ENCODE measurements around the gene PNMA1. TPM values are rescaled to one million over a fixed set of nuclear protein-coding genes. Genes with fewer than 3 reads are reported as not detected.

The PNMA1 gene
- total and polyA plus RNA-seq, 2 of the 13 experiments (the other 11 are each of a cell fraction or from before 2014, with no cell fraction given) = 7.0 to 8.3 TPM

DNA sequence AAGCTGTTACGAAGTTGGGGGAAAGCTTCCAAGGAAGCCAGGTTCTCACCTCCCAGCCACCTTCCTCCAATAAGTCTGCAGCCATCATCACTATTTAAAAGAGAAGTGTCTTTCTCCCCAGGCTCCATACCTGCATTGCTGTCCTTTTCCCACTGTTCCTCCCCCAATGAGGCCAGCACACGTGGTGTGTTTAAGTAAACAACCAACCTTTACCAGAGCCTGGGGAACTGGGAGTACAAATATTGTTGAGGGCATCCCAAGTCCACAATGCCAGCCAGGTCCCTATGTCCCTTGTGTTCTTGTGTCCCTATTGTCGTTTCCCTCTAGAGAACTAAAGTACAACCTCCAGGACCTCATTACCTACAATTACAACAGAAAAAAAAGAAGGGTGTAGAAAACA, 49.2 kb upstream of the PNMA1 start (continued):
- TF ChIP-seq, protein P1, sequence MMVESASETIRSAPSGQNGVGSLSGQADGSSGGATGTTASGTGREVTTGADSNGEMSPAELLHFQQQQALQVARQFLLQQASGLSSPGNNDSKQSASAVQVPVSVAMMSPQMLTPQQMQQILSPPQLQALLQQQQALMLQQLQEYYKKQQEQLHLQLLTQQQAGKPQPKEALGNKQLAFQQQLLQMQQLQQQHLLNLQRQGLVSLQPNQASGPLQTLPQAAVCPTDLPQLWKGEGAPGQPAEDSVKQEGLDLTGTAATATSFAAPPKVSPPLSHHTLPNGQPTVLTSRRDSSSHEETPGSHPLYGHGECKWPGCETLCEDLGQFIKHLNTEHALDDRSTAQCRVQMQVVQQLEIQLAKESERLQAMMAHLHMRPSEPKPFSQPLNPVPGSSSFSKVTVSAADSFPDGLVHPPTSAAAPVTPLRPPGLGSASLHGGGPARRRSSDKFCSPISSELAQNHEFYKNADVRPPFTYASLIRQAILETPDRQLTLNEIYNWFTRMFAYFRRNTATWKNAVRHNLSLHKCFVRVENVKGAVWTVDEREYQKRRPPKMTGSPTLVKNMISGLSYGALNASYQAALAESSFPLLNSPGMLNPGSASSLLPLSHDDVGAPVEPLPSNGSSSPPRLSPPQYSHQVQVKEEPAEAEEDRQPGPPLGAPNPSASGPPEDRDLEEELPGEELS (CRISPR knock-in tag; IDR thresholded peaks at IDR 0.05) = peak; percentile 70
- TF ChIP-seq ARNT (IDR thresholded peaks at IDR 0.05) (no peak), NFYC (CRISPR knock-in tag; IDR thresholded peaks at IDR 0.05) (no peak), ZNF468 (CRISPR knock-in tag; IDR thresholded peaks at IDR 0.05) (no peak), ATF7-NPFF (CRISPR knock-in tag; IDR thresholded peaks at IDR 0.05; ENCODE audit: low read depth) (no peak), CENPT (CRISPR knock-in tag; IDR thresholded peaks at IDR 0.05; ENCODE audit: low read depth) (no peak), MAFF (IDR thresholded peaks at IDR 0.05; ENCODE audit: low read depth, low read length) (no peak), SOX6 (IDR thresholded peaks at IDR 0.05) (no peak), SOX6 (CRISPR knock-in tag; IDR thresholded peaks at IDR 0.05) (peak; percentile 74), ZFAT (CRISPR knock-in tag; conservative IDR thresholded peaks at IDR 0.05) (no peak), SMAD1 (CRISPR knock-in tag; IDR thresholded peaks at IDR 0.05; ENCODE audit: borderline replicate concordance, low read depth) (no peak), MED8 (CRISPR knock-in tag; IDR thresholded peaks at IDR 0.05; ENCODE audit: insufficient replicate concordance) (no peak), KMT2A (CRISPR knock-in tag; IDR thresholded peaks at IDR 0.05) (peak; percentile 39; the same call in 1 of the 2 replicates), SATB2 (CRISPR knock-in tag; IDR thresholded peaks at IDR 0.05) (no peak)
- TF ChIP-seq, protein P2, sequence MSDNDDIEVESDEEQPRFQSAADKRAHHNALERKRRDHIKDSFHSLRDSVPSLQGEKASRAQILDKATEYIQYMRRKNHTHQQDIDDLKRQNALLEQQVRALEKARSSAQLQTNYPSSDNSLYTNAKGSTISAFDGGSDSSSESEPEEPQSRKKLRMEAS (IDR thresholded peaks at IDR 0.05) = peak; percentile 90
- TF ChIP-seq, protein P3, sequence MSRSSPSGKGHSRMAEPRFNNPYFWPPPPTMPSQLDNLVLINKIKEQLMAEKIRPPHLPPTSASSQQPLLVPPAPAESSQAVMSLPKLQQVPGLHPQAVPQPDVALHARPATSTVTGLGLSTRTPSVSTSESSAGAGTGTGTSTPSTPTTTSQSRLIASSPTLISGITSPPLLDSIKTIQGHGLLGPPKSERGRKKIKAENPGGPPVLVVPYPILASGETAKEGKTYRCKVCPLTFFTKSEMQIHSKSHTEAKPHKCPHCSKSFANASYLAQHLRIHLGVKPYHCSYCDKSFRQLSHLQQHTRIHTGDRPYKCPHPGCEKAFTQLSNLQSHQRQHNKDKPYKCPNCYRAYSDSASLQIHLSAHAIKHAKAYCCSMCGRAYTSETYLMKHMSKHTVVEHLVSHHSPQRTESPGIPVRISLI (CRISPR knock-in tag; IDR thresholded peaks at IDR 0.05; ENCODE audit: borderline replicate concordance) = no peak
- TF ChIP-seq, protein P4, sequence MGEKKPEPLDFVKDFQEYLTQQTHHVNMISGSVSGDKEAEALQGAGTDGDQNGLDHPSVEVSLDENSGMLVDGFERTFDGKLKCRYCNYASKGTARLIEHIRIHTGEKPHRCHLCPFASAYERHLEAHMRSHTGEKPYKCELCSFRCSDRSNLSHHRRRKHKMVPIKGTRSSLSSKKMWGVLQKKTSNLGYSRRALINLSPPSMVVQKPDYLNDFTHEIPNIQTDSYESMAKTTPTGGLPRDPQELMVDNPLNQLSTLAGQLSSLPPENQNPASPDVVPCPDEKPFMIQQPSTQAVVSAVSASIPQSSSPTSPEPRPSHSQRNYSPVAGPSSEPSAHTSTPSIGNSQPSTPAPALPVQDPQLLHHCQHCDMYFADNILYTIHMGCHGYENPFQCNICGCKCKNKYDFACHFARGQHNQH (CRISPR knock-in tag; IDR thresholded peaks at IDR 0.05) = no peak
- TF ChIP-seq, protein P5, sequence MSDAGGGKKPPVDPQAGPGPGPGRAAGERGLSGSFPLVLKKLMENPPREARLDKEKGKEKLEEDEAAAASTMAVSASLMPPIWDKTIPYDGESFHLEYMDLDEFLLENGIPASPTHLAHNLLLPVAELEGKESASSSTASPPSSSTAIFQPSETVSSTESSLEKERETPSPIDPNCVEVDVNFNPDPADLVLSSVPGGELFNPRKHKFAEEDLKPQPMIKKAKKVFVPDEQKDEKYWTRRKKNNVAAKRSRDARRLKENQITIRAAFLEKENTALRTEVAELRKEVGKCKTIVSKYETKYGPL (CRISPR knock-in tag; IDR thresholded peaks at IDR 0.05) = no peak

All from HepG2 (cell line).